Urinary bladder (tissue), 4 donors: Measurements from ENCODE around the gene PDGFB. TPM values are rescaled to one million over a fixed set of nuclear protein-coding genes. Genes with fewer than 3 reads are reported as not detected.

Source experiments
- DNase-seq: peaks from one replicate; pipeline ENCODE4 v3.0.0-alpha.2; 2015; ENCODE audit errors: extremely low spot score
- H3K27ac ChIP-seq: one replicate; pipeline ENCODE4 v1.5.1; 2013; ENCODE audit warnings: low read depth, mild to moderate bottlenecking, moderate library complexity
- H3K36me3 ChIP-seq: one replicate; pipeline ENCODE4 v1.6.1; 2013; ENCODE audit warnings: mild to moderate bottlenecking, moderate library complexity; ENCODE audit not compliant: insufficient read depth
- H3K4me1 ChIP-seq: one replicate; pipeline ENCODE4 v1.6.1; 2013; ENCODE audit warnings: mild to moderate bottlenecking, moderate library complexity; ENCODE audit not compliant: insufficient read depth
- H3K4me3 ChIP-seq: one replicate; pipeline ENCODE4 v1.5.1; 2013; ENCODE audit warnings: low read depth, low read length
- whole genome bisulfite sequencing: extraction: QIAGEN DNeasy Blood & Tissue Kit; methylation state at CpG from one replicate; pipeline ENCODE4 v1.1.7; 2013; 5-methylcytosine and 5-hydroxymethylcytosine counted together
- polyA plus RNA-seq: library from polyadenylated mRNA; stranded (reverse); fragments of 200-250 nt; gene quantifications from one replicate; pipeline ENCODE4 v1.2.3, GENCODE V29; 2013
- total RNA-seq: library from RNA; depleted of rRNA; stranded (reverse); fragments of >200 nt; gene quantifications from one replicate; pipeline ENCODE4 v1.2.3, GENCODE V29; 2014
- donor health status: healthy with polysubstance abuse.
- donor health status: healthy.

The PDGFB gene
- total and polyA plus RNA-seq, 2 donors = 5.8 to 12.3 TPM

- Histone ChIP-seq H3K4me3 (no peak overlapping the region), H3K27ac (no peak overlapping the region), H3K4me1 (no peaks in the 10 kb centered on the region), H3K36me3 (no peaks in the 10 kb centered on the region)
- WGBS = 78% methylated on average over 11 of the region's 11 CpGs
- DNase-seq = no peak
These were observed 24.5 kb upstream of the PDGFB start for GRCh38 chr22:39269095-39269790.

DNA sequence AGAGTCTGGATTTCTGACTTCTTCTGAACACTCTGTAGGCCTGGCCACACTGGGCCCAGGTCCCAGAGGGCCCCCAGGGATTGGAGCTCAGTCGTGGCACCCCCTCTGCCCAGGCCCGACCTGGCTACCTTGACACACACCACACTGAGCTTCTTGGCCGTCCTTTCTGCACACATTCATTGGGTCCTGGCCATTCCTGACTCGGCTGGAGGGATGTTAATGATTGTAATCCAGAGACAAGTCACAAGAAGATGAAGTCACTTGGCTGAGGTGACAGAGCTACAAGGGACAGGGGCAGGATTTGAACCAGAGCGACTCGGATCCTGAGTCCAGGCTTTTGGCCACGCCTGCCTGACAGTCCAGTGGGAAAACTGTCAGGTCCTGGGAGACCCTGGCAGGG is 23.9 kb upstream of the PDGFB start:
- no peak for DNase-seq
- 83% methylated on average over 7 of the region's 7 CpGs for WGBS
- Histone ChIP-seq H3K36me3 (no peaks in the 10 kb centered on the region), H3K27ac (no peak overlapping the region), H3K4me3 (no peak overlapping the region), H3K4me1 (no peaks in the 10 kb centered on the region)

DNA sequence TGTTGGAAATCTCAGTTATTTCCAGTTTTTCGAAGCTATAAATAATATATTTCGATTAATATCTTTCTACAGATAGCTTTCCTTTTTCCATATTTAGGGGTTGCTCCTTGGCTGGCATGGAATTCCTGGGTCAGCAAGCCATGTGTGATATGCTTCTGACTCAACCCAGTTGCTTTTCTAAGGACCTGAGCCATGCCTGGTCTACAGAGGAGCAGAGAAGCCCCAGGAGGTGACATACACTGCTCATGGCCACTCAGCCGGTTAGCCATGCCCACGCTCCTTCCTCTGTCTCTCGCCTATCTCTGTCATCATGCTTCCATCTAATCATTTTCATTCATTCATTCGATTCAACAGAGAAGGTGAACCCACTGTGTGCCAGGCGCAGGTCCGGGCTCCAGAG is 23.2 kb upstream of the PDGFB start:
- 94% methylated on average over 8 of the region's 8 CpGs for WGBS

GRCh38 chr22:39266398-39267030 is 21.7 kb upstream of the PDGFB start:
- no peak overlapping the region for H3K4me3 ChIP-seq
- H3K36me3 ChIP-seq = no peaks in the 10 kb centered on the region
- 62% methylated on average over 12 of the region's 12 CpGs for WGBS
- H3K27ac ChIP-seq = no peak overlapping the region
- H3K4me1 ChIP-seq = no peaks in the 10 kb centered on the region
- DNase-seq = no peak

More for the DNA sequence above, 23.2 kb upstream of the PDGFB start:
- no peaks in the 10 kb centered on the region for H3K4me1 ChIP-seq
- no peaks in the 10 kb centered on the region for H3K36me3 ChIP-seq
- H3K27ac ChIP-seq = no peak overlapping the region
- DNase-seq = no peak
- no peak overlapping the region for H3K4me3 ChIP-seq

DNA sequence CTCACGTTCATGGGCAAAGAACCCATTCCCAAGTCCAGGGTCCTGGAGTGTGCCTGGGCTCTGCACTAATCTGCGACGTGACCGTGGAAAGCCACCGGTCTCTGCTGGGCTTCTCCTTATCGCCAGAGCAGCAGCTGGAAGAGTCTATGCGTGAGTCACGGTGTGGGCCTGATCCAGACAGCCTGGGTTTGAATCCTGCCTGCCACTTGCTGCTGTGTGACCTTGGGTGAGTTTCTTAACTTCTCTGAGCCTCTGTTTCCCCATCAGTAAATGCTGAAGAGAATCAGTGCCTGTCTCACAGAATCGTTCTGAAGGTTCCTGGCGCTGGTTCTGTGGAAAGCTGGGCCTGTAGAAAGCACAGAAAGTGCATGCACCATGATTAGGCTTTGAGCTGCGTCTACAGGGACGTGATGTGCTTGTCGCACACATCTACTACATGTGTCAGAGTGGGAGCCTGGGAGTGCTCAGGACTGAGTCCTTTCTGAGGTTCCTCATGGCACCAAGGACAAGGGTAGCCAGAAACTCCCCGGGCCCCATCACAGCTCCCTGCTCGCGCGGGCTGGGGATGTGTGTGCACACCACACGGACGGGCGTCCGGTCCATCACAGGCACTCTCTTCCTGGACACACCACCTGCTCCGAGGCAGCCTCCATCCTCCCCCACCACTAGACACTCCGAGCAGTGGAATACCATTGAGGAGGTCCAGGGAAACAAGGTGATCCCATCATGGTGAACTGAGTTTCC is 20.5 kb upstream of the PDGFB start:
- Histone ChIP-seq H3K36me3 (no peaks in the 10 kb centered on the region), H3K27ac (no peak overlapping the region), H3K4me1 (no peaks in the 10 kb centered on the region), H3K4me3 (no peak overlapping the region)
- 89% methylated on average over 23 of the region's 23 CpGs for WGBS
- DNase-seq = no peak

- no peak for DNase-seq
- Histone ChIP-seq H3K4me3 (no peak overlapping the region), H3K4me1 (no peaks in the 10 kb centered on the region), H3K36me3 (no peaks in the 10 kb centered on the region), H3K27ac (no peak overlapping the region)
- 77% methylated on average over 13 of the region's 13 CpGs for WGBS
These were observed 19.7 kb upstream of the PDGFB start for GRCh38 chr22:39264349-39265038.

- Histone ChIP-seq H3K4me1 (no peaks in the 10 kb centered on the region), H3K36me3 (no peaks in the 10 kb centered on the region), H3K27ac (no peak overlapping the region), H3K4me3 (no peak overlapping the region)
- 89% methylated on average over 10 of the region's 10 CpGs for WGBS
- DNase-seq = no peak
These were observed 19.0 kb upstream of the PDGFB start for GRCh38 chr22:39263626-39264348.

- DNase-seq = no peak
- 62% methylated on average over 4 of the region's 4 CpGs for WGBS
- Histone ChIP-seq H3K4me1 (no peaks in the 10 kb centered on the region), H3K4me3 (no peak overlapping the region), H3K27ac (no peak overlapping the region), H3K36me3 (no peaks in the 10 kb centered on the region)
These were observed 14.9 kb upstream of the PDGFB start for GRCh38 chr22:39259666-39260065.

DNA sequence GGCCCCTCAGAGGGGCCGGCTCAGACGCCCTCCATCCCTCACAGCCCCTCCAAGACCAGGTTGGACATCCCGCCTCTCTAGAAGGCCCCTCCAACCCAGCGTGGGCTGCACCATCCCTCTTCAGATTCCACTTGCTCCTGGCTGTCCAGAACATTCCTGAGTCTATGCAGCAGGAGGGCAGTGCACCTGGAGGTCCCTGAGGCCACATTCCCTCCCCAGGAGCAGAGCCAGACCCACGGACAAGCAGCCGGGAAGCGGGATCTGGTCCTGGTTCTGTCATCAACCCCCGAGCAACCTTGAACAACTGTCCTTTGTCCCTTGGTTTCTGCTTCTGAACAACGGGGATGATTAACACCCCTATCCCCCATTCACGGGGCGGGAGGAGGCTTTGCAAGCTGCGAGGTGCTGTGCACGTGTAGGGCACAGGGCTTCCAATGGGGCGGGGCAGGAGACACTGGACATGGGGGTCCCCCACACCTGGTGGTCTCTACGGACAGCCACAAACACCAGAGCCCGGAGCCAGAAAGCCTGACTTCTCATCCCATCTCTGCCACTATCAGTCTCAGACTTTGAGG is 13.2 kb upstream of the PDGFB start:
- no peak overlapping the region for H3K4me3 ChIP-seq
- H3K4me1 ChIP-seq = no peaks in the 10 kb centered on the region
- WGBS = 66% methylated on average over 16 of the region's 16 CpGs
- no peaks in the 10 kb centered on the region for H3K36me3 ChIP-seq
- no peak overlapping the region for H3K27ac ChIP-seq
- DNase-seq = no peak

DNA sequence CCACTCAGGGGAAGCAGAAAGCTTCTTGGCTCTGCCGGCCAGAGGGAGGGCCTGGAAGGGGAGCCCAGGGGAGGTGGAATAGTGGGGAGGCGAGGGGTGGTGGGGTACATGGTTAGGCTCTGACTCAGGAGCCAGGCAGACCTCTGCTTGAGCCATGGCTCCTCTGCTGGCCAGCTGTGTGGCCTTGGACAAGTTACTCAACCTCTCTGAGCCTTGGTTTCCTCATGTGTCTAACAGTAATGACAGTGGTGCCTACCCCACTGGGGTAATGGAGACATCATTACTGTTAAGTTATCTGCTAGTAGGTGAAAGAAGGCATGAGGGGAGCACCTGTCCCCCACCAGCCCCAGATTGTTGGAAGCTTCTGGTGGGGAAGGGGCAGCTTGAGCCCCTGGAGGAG is 12.2 kb upstream of the PDGFB start:
- no peak overlapping the region for H3K27ac ChIP-seq
- no peak for DNase-seq
- no peaks in the 10 kb centered on the region for H3K4me1 ChIP-seq
- H3K36me3 ChIP-seq = no peaks in the 10 kb centered on the region
- WGBS = 85% methylated on average over 2 of the region's 2 CpGs
- H3K4me3 ChIP-seq = no peak overlapping the region

DNA sequence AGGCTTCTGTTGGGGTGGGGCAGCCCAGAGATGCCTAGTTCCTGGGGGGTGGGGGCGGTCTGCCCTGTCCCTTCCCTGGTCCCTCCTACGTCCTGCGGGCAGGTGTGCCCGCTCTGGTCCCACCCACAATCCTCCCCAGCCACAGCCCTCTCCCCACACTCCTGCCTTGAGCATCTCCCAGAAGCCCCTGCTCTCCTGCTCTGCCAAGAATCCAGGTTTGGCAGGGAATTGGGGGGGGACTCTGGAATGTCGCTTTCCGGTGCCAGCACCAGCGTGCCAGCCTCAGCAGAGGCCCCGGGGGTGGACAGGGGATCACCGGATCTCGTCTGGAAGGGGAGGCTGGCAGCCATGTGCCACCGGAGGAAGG is 11.4 kb upstream of the PDGFB start:
- DNase-seq = no peak
- H3K36me3 ChIP-seq = no peaks in the 10 kb centered on the region
- no peaks in the 10 kb centered on the region for H3K4me1 ChIP-seq
- no peak overlapping the region for H3K27ac ChIP-seq
- 85% methylated on average over 11 of the region's 11 CpGs for WGBS
- H3K4me3 ChIP-seq = no peak overlapping the region

GRCh38 chr22:39255449-39256185 is 10.8 kb upstream of the PDGFB start:
- no peak for DNase-seq
- WGBS = 86% methylated on average over 16 of the region's 16 CpGs

More at GRCh38 chr22:39255449-39256185, 10.8 kb upstream of the PDGFB start:
- Histone ChIP-seq H3K4me3 (no peak overlapping the region), H3K36me3 (no peaks in the 10 kb centered on the region), H3K27ac (no peak overlapping the region), H3K4me1 (no peaks in the 10 kb centered on the region)
